ENCODE measurements around the gene NMRAL1. TPM values are rescaled to one million over a fixed set of nuclear protein-coding genes. Genes with fewer than 3 reads are reported as not detected.

Gene NMRAL1
- total and polyA plus RNA-seq, 10 donors: 26.3 to 58.6 (median 41.8) TPM

DNA sequence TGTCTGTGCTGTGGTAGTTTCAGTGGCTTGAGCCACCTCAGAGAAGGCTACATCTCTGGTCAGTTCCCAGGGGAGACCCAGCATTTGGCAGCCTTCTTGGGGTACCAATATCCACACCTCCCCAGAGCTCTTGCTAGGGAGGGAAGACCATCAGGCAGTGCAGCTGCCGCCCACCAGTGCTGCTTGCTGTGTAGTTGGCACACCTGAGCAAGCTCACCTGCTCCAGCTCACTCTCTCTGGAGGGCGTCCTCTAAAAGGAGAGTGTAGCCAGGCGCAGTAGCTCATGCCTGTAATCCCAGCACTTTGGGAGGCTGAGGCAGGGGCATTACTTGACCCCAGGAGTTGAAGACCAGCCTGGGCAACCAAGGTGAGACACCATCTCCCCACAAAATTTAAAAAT is 34.4 kb upstream of the NMRAL1 start:
- H3K27me3 ChIP-seq (replicated peaks in 1 of 7): no peaks in the 10 kb centered on the region
- peaks cover 23 to 69% (median 47%) of the 10 kb centered on the region in 6 donors for H3K4me1 ChIP-seq
- H3K9me3 ChIP-seq: no peaks in the 10 kb centered on the region
- peaks cover 4 to 86% (median 64%) of the 10 kb centered on the region in 6 donors for H3K36me3 ChIP-seq
- intact Hi-C loops (cut with DNase I; ENCODE audit: low total_unique reads): no loop called here
- no peak for TF ChIP-seq POLR2AphosphoS5 (IDR thresholded peaks at IDR 0.05)
- TF ChIP-seq, protein P1, sequence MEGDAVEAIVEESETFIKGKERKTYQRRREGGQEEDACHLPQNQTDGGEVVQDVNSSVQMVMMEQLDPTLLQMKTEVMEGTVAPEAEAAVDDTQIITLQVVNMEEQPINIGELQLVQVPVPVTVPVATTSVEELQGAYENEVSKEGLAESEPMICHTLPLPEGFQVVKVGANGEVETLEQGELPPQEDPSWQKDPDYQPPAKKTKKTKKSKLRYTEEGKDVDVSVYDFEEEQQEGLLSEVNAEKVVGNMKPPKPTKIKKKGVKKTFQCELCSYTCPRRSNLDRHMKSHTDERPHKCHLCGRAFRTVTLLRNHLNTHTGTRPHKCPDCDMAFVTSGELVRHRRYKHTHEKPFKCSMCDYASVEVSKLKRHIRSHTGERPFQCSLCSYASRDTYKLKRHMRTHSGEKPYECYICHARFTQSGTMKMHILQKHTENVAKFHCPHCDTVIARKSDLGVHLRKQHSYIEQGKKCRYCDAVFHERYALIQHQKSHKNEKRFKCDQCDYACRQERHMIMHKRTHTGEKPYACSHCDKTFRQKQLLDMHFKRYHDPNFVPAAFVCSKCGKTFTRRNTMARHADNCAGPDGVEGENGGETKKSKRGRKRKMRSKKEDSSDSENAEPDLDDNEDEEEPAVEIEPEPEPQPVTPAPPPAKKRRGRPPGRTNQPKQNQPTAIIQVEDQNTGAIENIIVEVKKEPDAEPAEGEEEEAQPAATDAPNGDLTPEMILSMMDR (IDR thresholded peaks at IDR 0.05 in 8 of 11, conservative IDR thresholded peaks at IDR 0.05 in 3 of 11): no peak
- no peak for TF ChIP-seq POLR2A (IDR thresholded peaks at IDR 0.05)
- H3K27ac ChIP-seq: peak overlapping the region in 1 of 8 donors; percentile 93
- 93 to 100% (median 97%) methylated on average over 2 to 3 of the region's 3 CpGs for WGBS, 5 donors
- H3K4me3 ChIP-seq: no peak overlapping the region
- DNase-seq: peak; percentile 64

DNA sequence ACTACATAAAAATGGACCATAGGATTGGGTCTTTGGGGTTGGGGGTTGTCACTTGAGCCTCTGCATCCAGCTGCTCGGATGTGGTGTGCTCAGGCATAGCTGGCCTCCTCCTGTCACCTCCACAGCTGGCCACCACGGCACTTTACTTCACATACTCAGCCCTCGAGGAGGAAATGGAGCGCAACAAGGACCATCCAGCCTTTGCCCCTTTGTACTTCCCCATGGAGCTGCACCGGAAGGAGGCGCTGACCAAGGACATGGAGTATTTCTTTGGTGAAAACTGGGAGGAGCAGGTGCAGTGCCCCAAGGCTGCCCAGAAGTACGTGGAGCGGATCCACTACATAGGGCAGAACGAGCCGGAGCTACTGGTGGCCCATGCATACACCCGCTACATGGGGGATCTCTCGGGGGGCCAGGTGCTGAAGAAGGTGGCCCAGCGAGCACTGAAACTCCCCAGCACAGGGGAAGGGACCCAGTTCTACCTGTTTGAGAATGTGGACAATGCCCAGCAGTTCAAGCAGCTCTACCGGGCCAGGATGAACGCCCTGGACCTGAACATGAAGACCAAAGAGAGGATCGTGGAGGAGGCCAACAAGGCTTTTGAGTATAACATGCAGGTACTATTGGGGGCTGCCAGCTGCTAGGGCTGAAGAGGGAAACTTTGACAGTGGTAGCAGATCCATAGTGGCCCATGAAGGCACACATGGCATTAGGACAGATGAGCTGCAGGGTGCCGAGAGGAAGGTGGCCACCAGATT is 33.3 kb upstream of the NMRAL1 start:
- Histone ChIP-seq H3K4me1 (peaks cover 20 to 69% (median 43%) of the 10 kb centered on the region in 6 donors), H3K4me3 (no peak overlapping the region), H3K36me3 (peaks cover 4 to 80% (median 58%) of the 10 kb centered on the region in 6 donors), H3K27me3 (replicated peaks in 1 of 7) (no peaks in the 10 kb centered on the region), H3K9me3 (no peaks in the 10 kb centered on the region), H3K27ac (peak overlapping the region in 1 of 8 donors; percentile 93)
- 86 to 93% (median 89%) methylated on average over 17 of the region's 17 CpGs for WGBS, 5 donors
- TF ChIP-seq, protein P1 (IDR thresholded peaks at IDR 0.05 in 8 of 11, conservative IDR thresholded peaks at IDR 0.05 in 3 of 11): no peak
- TF ChIP-seq POLR2A (IDR thresholded peaks at IDR 0.05) (no peak), POLR2AphosphoS5 (IDR thresholded peaks at IDR 0.05) (no peak)
- DNase-seq: no peak
- intact Hi-C loops (cut with DNase I; ENCODE audit: low total_unique reads): no loop called here

DNA sequence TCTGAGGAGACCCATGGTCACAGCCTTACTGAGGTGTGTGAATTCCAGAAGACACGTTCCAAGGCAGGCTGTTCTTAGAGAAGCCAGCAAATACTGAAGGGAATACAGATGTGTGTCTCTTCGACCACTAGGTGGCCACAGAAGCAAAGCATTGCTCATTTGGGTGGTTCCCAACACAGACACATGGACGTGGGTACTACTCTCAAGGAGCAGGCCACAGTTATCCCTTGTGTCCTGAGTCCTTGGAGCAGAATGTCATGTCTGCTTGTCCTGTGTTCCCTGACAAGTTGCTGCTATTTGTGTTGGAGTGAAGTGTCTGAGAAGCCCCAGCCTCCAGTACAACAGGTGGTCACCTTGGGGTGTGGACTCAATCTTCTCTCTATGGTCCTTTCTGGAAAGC is 32.0 kb upstream of the NMRAL1 start:
- 2 to 7% (median 4%) methylated on average over 3 of the region's 3 CpGs for WGBS, 5 donors
- TF ChIP-seq POLR2AphosphoS5 (IDR thresholded peaks at IDR 0.05): peak in 1 of 3 donors; percentile 62
- TF ChIP-seq POLR2A (IDR thresholded peaks at IDR 0.05): no peak
- TF ChIP-seq, protein P1 (IDR thresholded peaks at IDR 0.05 in 8 of 11, conservative IDR thresholded peaks at IDR 0.05 in 3 of 11): peak; percentile 64 to 90 (median 84)
- H3K27ac ChIP-seq: peak overlapping the region in 7 of 8 donors; percentile 75 to 93 (median 91)
- peaks cover 20 to 70% (median 47%) of the 10 kb centered on the region in 6 donors for H3K4me1 ChIP-seq
- H3K4me3 ChIP-seq: peak overlapping the region in 1 of 8 donors; percentile 56
- H3K9me3 ChIP-seq: no peaks in the 10 kb centered on the region
- H3K36me3 ChIP-seq: peaks cover 4 to 69% (median 45%) of the 10 kb centered on the region in 6 donors
- DNase-seq: no peak
- intact Hi-C loops (cut with DNase I; ENCODE audit: low total_unique reads): no loop called here
- no peaks in the 10 kb centered on the region for H3K27me3 ChIP-seq (replicated peaks in 1 of 7)

All from spleen (tissue), 11 donors.